Adrenal gland (tissue), 5 donors: ENCODE data around the gene PAEP.

Experiments
- POLR2A ChIP-seq, 2 donors: fragments of 450-650 bp; IDR thresholded peaks; one replicate each; pipeline ENCODE4 v1.6.1; 2017; ENCODE audit warnings: antibody characterized with exemption in 2 of 2, mild to moderate bottlenecking in 2 of 2, moderate library complexity in 1 of 2
- TF ChIP-seq, protein P1 (sequence below), 6 experiments: fragments of 450-650 bp in 4 of 6; fragments of 200-600 bp in 2 of 6; sonication (generic) in 1 of 6; IDR thresholded peaks; 1 replicate in 5 of 6; 2 replicates in 1 of 6; pipeline versions ENCODE4 v1.5.1 to v1.8.0; 2016 to 2021; ENCODE audit warnings: antibody characterized with exemption in 6 of 6, mild to moderate bottlenecking in 2 of 6, moderate library complexity in 1 of 6
- donor health status: DM: no; HTN: no; CAD: no.

- TF ChIP-seq, protein P1, sequence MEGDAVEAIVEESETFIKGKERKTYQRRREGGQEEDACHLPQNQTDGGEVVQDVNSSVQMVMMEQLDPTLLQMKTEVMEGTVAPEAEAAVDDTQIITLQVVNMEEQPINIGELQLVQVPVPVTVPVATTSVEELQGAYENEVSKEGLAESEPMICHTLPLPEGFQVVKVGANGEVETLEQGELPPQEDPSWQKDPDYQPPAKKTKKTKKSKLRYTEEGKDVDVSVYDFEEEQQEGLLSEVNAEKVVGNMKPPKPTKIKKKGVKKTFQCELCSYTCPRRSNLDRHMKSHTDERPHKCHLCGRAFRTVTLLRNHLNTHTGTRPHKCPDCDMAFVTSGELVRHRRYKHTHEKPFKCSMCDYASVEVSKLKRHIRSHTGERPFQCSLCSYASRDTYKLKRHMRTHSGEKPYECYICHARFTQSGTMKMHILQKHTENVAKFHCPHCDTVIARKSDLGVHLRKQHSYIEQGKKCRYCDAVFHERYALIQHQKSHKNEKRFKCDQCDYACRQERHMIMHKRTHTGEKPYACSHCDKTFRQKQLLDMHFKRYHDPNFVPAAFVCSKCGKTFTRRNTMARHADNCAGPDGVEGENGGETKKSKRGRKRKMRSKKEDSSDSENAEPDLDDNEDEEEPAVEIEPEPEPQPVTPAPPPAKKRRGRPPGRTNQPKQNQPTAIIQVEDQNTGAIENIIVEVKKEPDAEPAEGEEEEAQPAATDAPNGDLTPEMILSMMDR (IDR thresholded peaks at IDR 0.05): no peak
- TF ChIP-seq POLR2A (IDR thresholded peaks at IDR 0.05): no peak
Observed at GRCh38 chr9:135567311-135567710, 5.8 kb downstream of the PAEP start.
